Naive B cell (primary cell): ENCODE measurements around the gene GPR18. TPM values are rescaled to one million over a fixed set of nuclear protein-coding genes. Genes with fewer than 3 reads are reported as not detected.

ENCODE experiments used
- ATAC-seq, 2 donors: fragments of 150-1000 bp; cut with Tn5 transposase; 2 replicates each; pipeline ENCODE4 v1.10.0; 2021; ENCODE audit warnings: low read depth in 2 of 2, mild to moderate bottlenecking in 2 of 2, moderate library complexity in 2 of 2
- DNase-seq: peaks from one replicate; pipeline ENCODE4 v3.0.0; 2022
- H3K27ac Mint-ChIP-seq, 6 donors: one replicate each; pipeline ENCODE4 v1.8.0; 2020 to 2022; ENCODE audit warnings: mild to moderate bottlenecking in 6 of 6, mixed read lengths in 6 of 6, moderate library complexity in 5 of 6, inconsistent platforms in 2 of 6
- H3K27me3 Mint-ChIP-seq, 3 donors: one replicate each; pipeline ENCODE4 v1.8.0; 2021 to 2022; ENCODE audit warnings: mixed read lengths in 3 of 3, mild to moderate bottlenecking in 1 of 3
- H3K36me3 Mint-ChIP-seq, 2 donors: one replicate each; pipeline ENCODE4 v1.8.0; 2020 to 2022; ENCODE audit warnings: mixed read lengths in 2 of 2, inconsistent platforms in 1 of 2, mild to moderate bottlenecking in 1 of 2
- H3K4me1 Mint-ChIP-seq, 3 donors: one replicate each; pipeline ENCODE4 v1.8.0; 2020 to 2022; ENCODE audit warnings: mixed read lengths in 3 of 3, inconsistent platforms in 1 of 3, mild to moderate bottlenecking in 1 of 3, moderate library complexity in 1 of 3
- H3K4me3 Mint-ChIP-seq, 8 donors: one replicate each; pipeline ENCODE4 v1.8.0; 2020 to 2022; ENCODE audit warnings: mild to moderate bottlenecking in 8 of 8, mixed read lengths in 8 of 8, moderate library complexity in 8 of 8, inconsistent platforms in 2 of 8
- H3K9me3 Mint-ChIP-seq, 7 donors: one replicate each; pipeline ENCODE4 v1.8.0; 2020 to 2022; ENCODE audit warnings: mixed read lengths in 7 of 7, mild to moderate bottlenecking in 5 of 7, inconsistent platforms in 2 of 7, moderate library complexity in 1 of 7
- polyA plus RNA-seq, 6 donors: library from polyadenylated mRNA; unstranded; fragments of 300-500 nt; fragmentation: Illumina TruSeq; gene quantifications; one replicate each; pipeline ENCODE4 v1.2.3, GENCODE V29; 2021; ENCODE audit warnings: low read depth in 6 of 6

GPR18 gene
- polyA plus RNA-seq, 6 donors from 2014 or later, result 70.6 to 229 (median 135) TPM

- H3K27me3 Mint-ChIP-seq, result no peaks in the 10 kb centered on the region
- H3K4me3 Mint-ChIP-seq, result peak overlapping the region in 6 of 8 donors; percentile 22 to 90 (median 69)
- H3K36me3 Mint-ChIP-seq, result peaks cover 15 to 26% of the 10 kb centered on the region in 2 donors
Measured at GRCh38 chr13:99206873-99207272, 51.3 kb downstream of the GPR18 start.

GRCh38 chr13:99206226-99206625, 52.0 kb downstream of the GPR18 start:
- H3K27me3 Mint-ChIP-seq, result no peaks in the 10 kb centered on the region
- no peaks in the 10 kb centered on the region for H3K9me3 Mint-ChIP-seq
- peak overlapping the region in 5 of 8 donors; percentile 71 to 90 (median 76) for H3K4me3 Mint-ChIP-seq
- no peak for ATAC-seq
- no peak for DNase-seq
- H3K27ac Mint-ChIP-seq, result peak overlapping the region in 4 of 6 donors; percentile 18 to 88 (median 58)
- peaks cover 70 to 92% (median 80%) of the 10 kb centered on the region in 3 donors for H3K4me1 Mint-ChIP-seq
- peaks cover 15 to 26% of the 10 kb centered on the region in 2 donors for H3K36me3 Mint-ChIP-seq

More at GRCh38 chr13:99206873-99207272, 51.3 kb downstream of the GPR18 start:
- DNase-seq (no peak), ATAC-seq (no peak)
- Mint-ChIP-seq H3K4me1 (peaks cover 73 to 93% (median 78%) of the 10 kb centered on the region in 3 donors), H3K27ac (peak overlapping the region; percentile 3 to 93 (median 49)), H3K9me3 (no peaks in the 10 kb centered on the region)

- Mint-ChIP-seq H3K27me3 (no peaks in the 10 kb centered on the region), H3K4me1 (peaks cover 71 to 88% (median 82%) of the 10 kb centered on the region in 3 donors), H3K4me3 (peak overlapping the region; percentile 71 to 91 (median 82)), H3K36me3 (peaks cover 12 to 26% of the 10 kb centered on the region in 2 donors), H3K27ac (peak overlapping the region; percentile 82 to 98 (median 94)), H3K9me3 (no peaks in the 10 kb centered on the region)
- DNase-seq, result no peak
- no peak for ATAC-seq
Measured at GRCh38 chr13:99205621-99206220, 52.5 kb downstream of the GPR18 start.

Other genes starting within 250 kb of the GPR18 start
- gene UBAC2, start 57.5 kb downstream of the GPR18 start, polyA plus RNA-seq, result 100 to 1,000 TPM; 107 to 132 (median 115) TPM
- 100 to 1,000 TPM in 5 of 6 donors, 10 to 100 TPM in 1; 98.3 to 487 (median 158) TPM for gene GPR183, start 49.0 kb upstream of the GPR18 start, polyA plus RNA-seq
- gene TM9SF2, start 243.1 kb upstream of the GPR18 start, polyA plus RNA-seq, result 100 to 1,000 TPM in 1 of 6 donors, 10 to 100 TPM in 5; 60.7 to 140 (median 67.0) TPM